Stromal cell of bone marrow (primary cell): ENCODE results near the gene ANKRD28.

Source experiments
- DNase-seq: peaks from one replicate; pipeline ENCODE4 v3.0.0-alpha.2; 2012; ENCODE audit warnings: low read depth

The ANKRD28 gene

GRCh38 chr3:15723624-15723884 is 74.2 kb downstream of the ANKRD28 start:
- no peak for DNase-seq

- no peak for DNase-seq
Observed at GRCh38 chr3:15722877-15723623, 74.7 kb downstream of the ANKRD28 start.

GRCh38 chr3:15716178-15716577 is 81.6 kb downstream of the ANKRD28 start:
- no peak for DNase-seq

GRCh38 chr3:15714448-15714847 is 83.3 kb downstream of the ANKRD28 start:
- DNase-seq: no peak

GRCh38 chr3:15713364-15713763 is 84.4 kb downstream of the ANKRD28 start:
- no peak for DNase-seq

GRCh38 chr3:15711281-15711680 is 86.5 kb downstream of the ANKRD28 start:
- DNase-seq: no peak

GRCh38 chr3:15708882-15709677 is 88.7 kb downstream of the ANKRD28 start:
- DNase-seq: no peak

- no peak for DNase-seq
Observed at GRCh38 chr3:15707779-15708178, 90.0 kb downstream of the ANKRD28 start.

- no peak for DNase-seq
Observed at GRCh38 chr3:15703346-15703745, 94.4 kb downstream of the ANKRD28 start.

- DNase-seq: no peak
Observed at GRCh38 chr3:15694628-15695027, 103.2 kb downstream of the ANKRD28 start.

GRCh38 chr3:15693355-15693754 is 104.4 kb downstream of the ANKRD28 start:
- no peak for DNase-seq

- no peak for DNase-seq
Observed at GRCh38 chr3:15690748-15691147, 107.0 kb downstream of the ANKRD28 start.

- no peak for DNase-seq
Observed at GRCh38 chr3:15690230-15690629, 107.5 kb downstream of the ANKRD28 start.

- no peak for DNase-seq
Observed at GRCh38 chr3:15685927-15686326, 111.9 kb downstream of the ANKRD28 start.

- DNase-seq: no peak
Observed at GRCh38 chr3:15683253-15683652, 114.5 kb downstream of the ANKRD28 start.

- no peak for DNase-seq
Observed at GRCh38 chr3:15682561-15683185, 115.1 kb downstream of the ANKRD28 start.

GRCh38 chr3:15681668-15682067 is 116.1 kb downstream of the ANKRD28 start:
- no peak for DNase-seq

GRCh38 chr3:15679306-15679705 is 118.5 kb downstream of the ANKRD28 start:
- DNase-seq: no peak

- no peak for DNase-seq
Observed at GRCh38 chr3:15676259-15676658, 121.5 kb downstream of the ANKRD28 start.

GRCh38 chr3:15673536-15673935 is 124.2 kb downstream of the ANKRD28 start:
- no peak for DNase-seq

- DNase-seq: no peak
Observed at GRCh38 chr3:15667484-15667883, 130.3 kb downstream of the ANKRD28 start.

GRCh38 chr3:15666277-15666676 is 131.5 kb downstream of the ANKRD28 start:
- no peak for DNase-seq

GRCh38 chr3:15665510-15666150 is 132.1 kb downstream of the ANKRD28 start:
- DNase-seq: no peak
